B cell (primary cell): Measurements from ENCODE around the gene RPIA. TPM values are rescaled to one million over a fixed set of nuclear protein-coding genes. Genes with fewer than 3 reads are reported as not detected.

ENCODE experiments used
- ATAC-seq: fragments of 200-7000 bp; cut with Tn5 transposase; one replicate; pipeline ENCODE4 v1.10.0; 2021; ENCODE audit warnings: low read depth, mild to moderate bottlenecking, moderate number of reproducible peaks, moderate library complexity
- CTCF ChIA-PET: fragments of 350-600 bp; sonication (Branson Sonifier 250); formaldehyde crosslinking; loops from one replicate; lab custom pipeline; 2021; ENCODE audit warnings: antibody characterized with exemption, inconsistent platforms; lab: Charles Lee
- POLR2A ChIA-PET: fragments of 350-600 bp; sonication (Branson Sonifier 250); formaldehyde crosslinking; loops from one replicate; lab custom pipeline; 2021; ENCODE audit warnings: antibody characterized with exemption; lab: Charles Lee
- DNase-seq: peaks from one replicate; pipeline ENCODE4 v3.0.0; 2013
- H2AFZ ChIP-seq: 2 replicates; pipeline ENCODE4 v1.6.1; 2012; ENCODE audit warnings: mild to moderate bottlenecking, low read depth, low read length; ENCODE audit not compliant: insufficient read depth, poor library complexity, severe bottlenecking
- H3K27ac ChIP-seq, 2 donors: 1 replicate in 1 of 2; 2 replicates in 1 of 2; pipeline ENCODE4 v1.5.1; 2012 to 2013; ENCODE audit warnings: low read length in 2 of 2, mild to moderate bottlenecking in 2 of 2, moderate library complexity in 1 of 2
- H3K27me3 ChIP-seq, 4 experiments: fragments of 200-600 bp in 1 of 4; sonication (generic) in 1 of 4; replicated peaks in 1 of 4; 1 replicate in 2 of 4; 2 replicates in 2 of 4; pipeline versions ENCODE4 v1.6.1 to v1.7.0; 2013 to 2016; ENCODE audit warnings: low read length in 3 of 4, mild to moderate bottlenecking in 2 of 4, mixed read lengths in 1 of 4, moderate library complexity in 1 of 4; ENCODE audit not compliant: insufficient read depth in 4 of 4, control insufficient read depth in 3 of 4; ENCODE audit errors: control extremely low read depth in 1 of 4
- H3K36me3 ChIP-seq, 2 experiments: replicated peaks in 1 of 2; 1 replicate in 1 of 2; 2 replicates in 1 of 2; pipeline versions ENCODE4 v1.6.1 to v1.7.1; 2013; ENCODE audit warnings: low read length in 1 of 2; ENCODE audit not compliant: insufficient read depth in 2 of 2, control insufficient read depth in 1 of 2; ENCODE audit errors: control extremely low read depth in 1 of 2, extremely low read depth in 1 of 2
- H3K4me1 ChIP-seq, 2 donors: fragments of 200-600 bp in 1 of 2; sonication (generic) in 1 of 2; 1 replicate in 1 of 2; 2 replicates in 1 of 2; pipeline versions ENCODE4 v1.5.1 to v1.6.1; 2013 to 2017; ENCODE audit warnings: low read length in 2 of 2; ENCODE audit not compliant: control insufficient read depth in 2 of 2, insufficient read depth in 2 of 2
- H3K4me2 ChIP-seq: replicated peaks from 2 replicates; pipeline ENCODE3; 2012; ENCODE audit warnings: mild to moderate bottlenecking, low read depth, low read length; ENCODE audit not compliant: poor library complexity, severe bottlenecking
- H3K4me3 ChIP-seq, 5 experiments: fragments of 200-600 bp in 1 of 5; sonication (generic) in 1 of 5; 1 replicate in 3 of 5; 2 replicates in 2 of 5; pipeline versions ENCODE4 v1.5.1 to v1.7.0; 2011 to 2016; ENCODE audit warnings: low read length in 4 of 5, mild to moderate bottlenecking in 4 of 5, low read depth in 2 of 5, control low read depth in 1 of 5, moderate library complexity in 1 of 5; ENCODE audit not compliant: insufficient read depth in 1 of 5; ENCODE audit errors: control extremely low read depth in 1 of 5, extremely low read depth in 1 of 5
- H3K79me2 ChIP-seq: fragments of 200-600 bp; sonication (generic); one replicate; pipeline ENCODE4 v1.6.0; 2016; ENCODE audit warnings: low read length; ENCODE audit not compliant: control insufficient read depth, insufficient read depth
- H3K9ac ChIP-seq: fragments of 200-600 bp; sonication (generic); 2 replicates; pipeline ENCODE4 v1.6.1; 2017; ENCODE audit warnings: mild to moderate bottlenecking, low read length, moderate library complexity
- H3K9me3 ChIP-seq, 3 donors: one replicate each; pipeline versions ENCODE4 v1.6.1 to v1.7.1; 2013; ENCODE audit warnings: low read length in 2 of 3; ENCODE audit not compliant: control insufficient read depth in 2 of 3, insufficient read depth in 1 of 3; ENCODE audit errors: control extremely low read depth in 1 of 3
- H4K20me1 ChIP-seq: 2 replicates; pipeline ENCODE4 v1.6.0; 2012; ENCODE audit warnings: mild to moderate bottlenecking, low read length; ENCODE audit not compliant: insufficient read depth, control insufficient read depth, poor library complexity, severe bottlenecking
- H3K27ac Mint-ChIP-seq: one replicate; pipeline ENCODE4 v1.8.0; 2021; ENCODE audit warnings: mixed read lengths
- H3K27me3 Mint-ChIP-seq: one replicate; pipeline ENCODE4 v1.8.0; 2021; ENCODE audit warnings: mixed read lengths
- H3K4me1 Mint-ChIP-seq: one replicate; pipeline ENCODE4 v1.8.0; 2021; ENCODE audit warnings: mixed read lengths
- H3K4me3 Mint-ChIP-seq: one replicate; pipeline ENCODE4 v1.8.0; 2021; ENCODE audit warnings: mixed read lengths
- H3K9me3 Mint-ChIP-seq: one replicate; pipeline ENCODE4 v1.8.0; 2022; ENCODE audit warnings: mixed read lengths; ENCODE audit not compliant: insufficient read depth
- EZH2 ChIP-seq: IDR thresholded peaks from 2 replicates; pipeline ENCODE4 v1.6.1; 2012; ENCODE audit warnings: borderline replicate concordance, low read depth, mild to moderate bottlenecking, moderate library complexity, low read length; ENCODE audit not compliant: insufficient read depth, poor library complexity, severe bottlenecking
- WGBS: methylation state at CpG from one replicate; pipeline ENCODE4 v1.1.5; 2013; ENCODE audit warnings: missing lambda C conversion rate; ENCODE audit not compliant: insufficient coverage; 5-methylcytosine and 5-hydroxymethylcytosine counted together
- intact Hi-C: fragments of 100-400 bp; cut with micrococcal nuclease; formaldehyde crosslinking; loops from one replicate; pipeline ENCODE4 v1.10.0; 2022
- polyA plus RNA-seq: library from polyadenylated mRNA; depleted of rRNA; stranded (reverse); fragments of >200 nt; gene quantifications from 2 replicates; pipeline ENCODE4 v1.2.3, GENCODE V29; 2012
- total RNA-seq, 2 donors: library from RNA; stranded (reverse); fragments of 120-200 nt in 1 of 2; gene quantifications; 1 replicate in 1 of 2; 2 replicates in 1 of 2; pipeline versions ENCODE4 v1.2.3 to v1.2.4, GENCODE V29; 2013 to 2022
- TF ChIP-seq, protein P1 (sequence below): fragments of 200-600 bp; IDR thresholded peaks from one replicate; pipeline ENCODE4 v1.8.0; 2022; ENCODE audit warnings: antibody characterized with exemption, mild to moderate bottlenecking

The RPIA gene
- total and polyA plus RNA-seq, 2 donors (not counting 1 experiment from before 2014, with no cell fraction given), result 9.4 to 19.7 TPM

DNA sequence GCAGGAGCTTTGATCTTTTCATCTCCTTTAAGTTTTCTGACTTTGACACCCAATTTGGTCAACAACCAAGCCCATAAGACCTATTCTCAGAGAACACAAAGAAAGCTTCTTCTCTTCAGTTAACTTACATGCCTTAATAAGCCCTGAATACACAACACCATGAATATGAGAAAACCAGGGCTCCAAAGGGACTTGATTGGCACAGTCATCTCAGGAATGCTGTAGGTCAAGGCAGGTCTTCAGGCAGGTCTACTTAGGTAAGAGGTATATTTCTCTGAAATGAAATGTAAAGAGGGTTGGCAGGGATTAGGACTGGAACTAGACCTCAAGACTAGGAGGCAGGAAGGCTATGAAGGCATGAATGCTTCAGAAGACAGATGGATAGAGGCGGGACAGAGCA is 39.8 kb upstream of the RPIA start:
- no peaks in the 10 kb centered on the region for H3K36me3 ChIP-seq
- H4K20me1 ChIP-seq, result no peaks in the 10 kb centered on the region
- DNase-seq (no peak), ATAC-seq (no peak)
- no peak overlapping the region for H3K4me2 ChIP-seq
- CTCF ChIA-PET, result no interaction called here
- Mint-ChIP-seq H3K27me3 (no peaks in the 10 kb centered on the region), H3K4me3 (no peak overlapping the region), H3K9me3 (no peaks in the 10 kb centered on the region), H3K4me1 (no peaks in the 10 kb centered on the region), H3K27ac (no peak overlapping the region)
- WGBS, result no CpG with 5 or more reads among the region's 1 CpG
- H3K9me3 ChIP-seq, result no peaks in the 10 kb centered on the region
- H3K4me3 ChIP-seq, result no peak overlapping the region
- intact Hi-C loops, result no loop called here
- no peaks in the 10 kb centered on the region for H3K27me3 ChIP-seq
- no peak overlapping the region for H3K27ac ChIP-seq
- H3K79me2 ChIP-seq, result no peaks in the 10 kb centered on the region
- POLR2A ChIA-PET, result no interaction called here
- H2AFZ ChIP-seq, result no peak overlapping the region
- H3K9ac ChIP-seq, result no peak overlapping the region
- H3K4me1 ChIP-seq, result no peaks in the 10 kb centered on the region
- TF ChIP-seq, protein P1, sequence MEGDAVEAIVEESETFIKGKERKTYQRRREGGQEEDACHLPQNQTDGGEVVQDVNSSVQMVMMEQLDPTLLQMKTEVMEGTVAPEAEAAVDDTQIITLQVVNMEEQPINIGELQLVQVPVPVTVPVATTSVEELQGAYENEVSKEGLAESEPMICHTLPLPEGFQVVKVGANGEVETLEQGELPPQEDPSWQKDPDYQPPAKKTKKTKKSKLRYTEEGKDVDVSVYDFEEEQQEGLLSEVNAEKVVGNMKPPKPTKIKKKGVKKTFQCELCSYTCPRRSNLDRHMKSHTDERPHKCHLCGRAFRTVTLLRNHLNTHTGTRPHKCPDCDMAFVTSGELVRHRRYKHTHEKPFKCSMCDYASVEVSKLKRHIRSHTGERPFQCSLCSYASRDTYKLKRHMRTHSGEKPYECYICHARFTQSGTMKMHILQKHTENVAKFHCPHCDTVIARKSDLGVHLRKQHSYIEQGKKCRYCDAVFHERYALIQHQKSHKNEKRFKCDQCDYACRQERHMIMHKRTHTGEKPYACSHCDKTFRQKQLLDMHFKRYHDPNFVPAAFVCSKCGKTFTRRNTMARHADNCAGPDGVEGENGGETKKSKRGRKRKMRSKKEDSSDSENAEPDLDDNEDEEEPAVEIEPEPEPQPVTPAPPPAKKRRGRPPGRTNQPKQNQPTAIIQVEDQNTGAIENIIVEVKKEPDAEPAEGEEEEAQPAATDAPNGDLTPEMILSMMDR, result no peak
- no peak for TF ChIP-seq EZH2

DNA sequence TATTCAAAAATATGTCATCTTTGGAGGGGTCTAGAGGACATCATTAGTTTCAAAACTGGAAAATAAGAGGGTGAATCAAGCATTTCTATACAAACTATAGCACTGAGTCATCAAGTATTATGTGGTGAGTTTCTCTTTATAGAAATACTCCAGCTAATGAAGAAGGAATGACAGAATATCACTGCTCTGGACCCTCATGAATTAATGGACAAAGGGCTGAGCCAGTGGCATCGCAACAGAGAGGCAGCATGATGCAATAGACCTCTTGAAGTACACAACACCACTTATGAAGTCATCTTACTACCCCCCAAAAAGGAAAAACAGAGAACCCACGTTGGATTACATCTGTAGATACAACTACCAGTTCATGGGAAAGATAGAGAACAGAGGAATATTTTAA is 36.8 kb upstream of the RPIA start:
- Histone ChIP-seq H3K9me3 (no peaks in the 10 kb centered on the region), H3K36me3 (no peaks in the 10 kb centered on the region), H3K4me1 (no peaks in the 10 kb centered on the region), H3K9ac (no peak overlapping the region), H3K27ac (no peak overlapping the region), H3K4me2 (no peak overlapping the region), H2AFZ (no peak overlapping the region), H4K20me1 (no peaks in the 10 kb centered on the region), H3K79me2 (no peaks in the 10 kb centered on the region), H3K4me3 (no peak overlapping the region), H3K27me3 (no peaks in the 10 kb centered on the region)
- DNase-seq, result no peak
- Mint-ChIP-seq H3K27ac (no peak overlapping the region), H3K4me1 (no peaks in the 10 kb centered on the region), H3K4me3 (no peak overlapping the region), H3K9me3 (no peaks in the 10 kb centered on the region), H3K27me3 (no peaks in the 10 kb centered on the region)
- no peak for ATAC-seq
- intact Hi-C loops, result no loop called here
- no CpG with 5 or more reads among the region's 2 CpGs for WGBS
- ChIA-PET CTCF (interaction anchor here (0.5 to 1.9 kb wide), 4 partner anchors 11 to 60 kb away, joined by 4 to 9 read pairs (median 4); no protein-coding TSS in a partner anchor), POLR2A (no interaction called here)
- no peak for TF ChIP-seq EZH2
- TF ChIP-seq, protein P1, result no peak
